CD4-positive, alpha-beta T cell treated with Interleukin-4 for 1 hour (primary cell): ENCODE results near the gene GAS6.
"Not testable (repeated sequence)": the region's sequence is repeated elsewhere in the genome, so short reads cannot be mapped to it uniquely, and the experiment has no call there.

Source experiments
- DNase-seq, 2 donors: peaks; one replicate each; pipeline ENCODE4 v3.0.0-alpha.2; 2020 to 2022

GAS6 gene

GRCh38 chr13:113886561-113887112 lies 22.8 kb upstream of the GAS6 start:
- no peak for DNase-seq

GRCh38 chr13:113884821-113885220 lies 20.9 kb upstream of the GAS6 start:
- no peak for DNase-seq

GRCh38 chr13:113883921-113884804 lies 20.3 kb upstream of the GAS6 start:
- DNase-seq = no peak

- no peak for DNase-seq
Measured at GRCh38 chr13:113883314-113883811, 19.5 kb upstream of the GAS6 start.

- no peak for DNase-seq
Measured at GRCh38 chr13:113882716-113883115, 18.8 kb upstream of the GAS6 start.

- DNase-seq = no peak
Measured at GRCh38 chr13:113882267-113882630, 18.4 kb upstream of the GAS6 start.

- DNase-seq = no peak
Measured at GRCh38 chr13:113881614-113882266, 17.9 kb upstream of the GAS6 start.

- DNase-seq = no peak
Measured at GRCh38 chr13:113880651-113881611, 17.1 kb upstream of the GAS6 start.

GRCh38 chr13:113879494-113880360 lies 15.9 kb upstream of the GAS6 start:
- DNase-seq = no peak

- DNase-seq = no peak
Measured at GRCh38 chr13:113879017-113879416, 15.1 kb upstream of the GAS6 start.

- DNase-seq = no peak
Measured at GRCh38 chr13:113877149-113877990, 13.5 kb upstream of the GAS6 start.

GRCh38 chr13:113876346-113877148 lies 12.7 kb upstream of the GAS6 start:
- DNase-seq = peak; percentile 29 to 54

GRCh38 chr13:113875837-113876281 lies 12.0 kb upstream of the GAS6 start:
- DNase-seq = peak; percentile 40 to 48

GRCh38 chr13:113875429-113875815 lies 11.5 kb upstream of the GAS6 start:
- no peak for DNase-seq

GRCh38 chr13:113874579-113875428 lies 10.9 kb upstream of the GAS6 start:
- no peak for DNase-seq

- DNase-seq = no peak
Measured at GRCh38 chr13:113874177-113874576, 10.3 kb upstream of the GAS6 start.

- no peak for DNase-seq
Measured at GRCh38 chr13:113869263-113869662, 5.4 kb upstream of the GAS6 start.

GRCh38 chr13:113867913-113868312 lies 4.0 kb upstream of the GAS6 start:
- not testable (repeated sequence) for DNase-seq

GRCh38 chr13:113865427-113865826 lies 1.6 kb upstream of the GAS6 start:
- DNase-seq = no peak
